NB4 (cell line): ENCODE results near the gene NIP7.

Experiments
- DNase-seq: peaks from one replicate; pipeline ENCODE4 v3.0.0; 2010; ENCODE audit warnings: low read depth
- H3K4me3 ChIP-seq: one replicate; pipeline ENCODE4 v1.5.1; 2011; ENCODE audit warnings: mild to moderate bottlenecking, low read depth, low read length, moderate library complexity
- CTCF ChIP-seq: IDR thresholded peaks from one replicate; pipeline ENCODE4 v1.5.1; 2012; ENCODE audit warnings: low read depth, low read length
- MYC ChIP-seq: IDR thresholded peaks from 2 replicates; pipeline ENCODE4 v1.6.1; 2011; ENCODE audit warnings: low read depth, low read length
- POLR2A ChIP-seq: IDR thresholded peaks from 2 replicates; pipeline ENCODE4 v1.6.1; 2011; ENCODE audit warnings: mild to moderate bottlenecking; ENCODE audit not compliant: insufficient read length; ENCODE audit errors: extremely low read depth
- TF ChIP-seq, protein P1 (sequence below): IDR thresholded peaks from 2 replicates; pipeline ENCODE4 v1.6.1; 2011; ENCODE audit warnings: low read depth, low read length

Gene NIP7

GRCh38 chr16:69320740-69321073, 18.9 kb upstream of the NIP7 start:
- TF ChIP-seq, protein P1, sequence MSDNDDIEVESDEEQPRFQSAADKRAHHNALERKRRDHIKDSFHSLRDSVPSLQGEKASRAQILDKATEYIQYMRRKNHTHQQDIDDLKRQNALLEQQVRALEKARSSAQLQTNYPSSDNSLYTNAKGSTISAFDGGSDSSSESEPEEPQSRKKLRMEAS, result no peak
- TF ChIP-seq POLR2A, result no peak
- TF ChIP-seq CTCF, result no peak
- no peak for TF ChIP-seq MYC
- H3K4me3 ChIP-seq, result no peak overlapping the region
- DNase-seq, result no peak

- no peak for DNase-seq
- TF ChIP-seq MYC, result no peak
- TF ChIP-seq CTCF, result no peak
- no peak overlapping the region for H3K4me3 ChIP-seq
Observed at GRCh38 chr16:69321080-69321479, 18.5 kb upstream of the NIP7 start.

DNA sequence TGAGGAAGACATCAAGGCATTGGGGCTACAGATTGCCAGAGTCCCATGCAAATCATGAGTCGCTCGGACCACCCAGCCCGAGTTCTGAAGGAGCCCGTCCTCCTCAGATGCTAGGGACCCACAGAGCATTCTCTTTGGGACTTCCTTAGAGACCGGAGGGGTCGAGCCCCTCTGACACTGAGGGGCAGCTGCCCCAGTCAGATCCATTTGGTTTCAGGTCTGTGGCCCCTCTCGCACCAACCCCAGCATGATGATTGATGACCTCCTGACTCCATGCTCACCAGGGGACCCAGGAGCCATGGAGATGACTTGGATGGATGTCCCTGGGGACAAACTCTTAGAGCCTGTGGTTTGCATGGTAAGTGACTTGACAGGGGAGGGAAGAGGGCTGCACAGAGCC, 17.2 kb upstream of the NIP7 start:
- H3K4me3 ChIP-seq, result no peak overlapping the region
- TF ChIP-seq MYC (no peak), CTCF (no peak), POLR2A (no peak)
- TF ChIP-seq, protein P1, result no peak
- DNase-seq, result peak; percentile 46

DNA sequence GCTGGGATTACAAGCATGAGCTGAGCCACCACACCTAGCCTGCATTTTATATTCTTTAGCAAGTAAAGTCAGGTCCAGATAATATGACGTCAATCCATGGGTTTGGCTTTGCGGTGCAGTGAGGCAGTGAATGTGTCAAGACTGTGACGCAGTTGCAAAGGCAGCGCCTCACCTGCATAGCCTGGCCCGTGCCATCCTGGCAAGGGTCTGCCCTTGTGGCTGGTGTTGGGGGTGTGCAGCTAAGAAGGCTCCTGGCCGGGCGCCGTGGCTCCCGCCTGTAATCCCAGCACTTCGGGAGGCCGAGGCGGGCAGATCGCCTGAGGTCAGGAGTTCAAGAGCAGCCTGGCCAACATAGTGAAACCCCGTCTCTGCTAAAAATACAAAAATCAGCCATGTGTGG, 16.2 kb upstream of the NIP7 start:
- DNase-seq, result no peak
- H3K4me3 ChIP-seq, result no peak overlapping the region
- TF ChIP-seq, protein P1, result no peak
- TF ChIP-seq MYC, result no peak
- TF ChIP-seq POLR2A, result no peak
- no peak for TF ChIP-seq CTCF

DNA sequence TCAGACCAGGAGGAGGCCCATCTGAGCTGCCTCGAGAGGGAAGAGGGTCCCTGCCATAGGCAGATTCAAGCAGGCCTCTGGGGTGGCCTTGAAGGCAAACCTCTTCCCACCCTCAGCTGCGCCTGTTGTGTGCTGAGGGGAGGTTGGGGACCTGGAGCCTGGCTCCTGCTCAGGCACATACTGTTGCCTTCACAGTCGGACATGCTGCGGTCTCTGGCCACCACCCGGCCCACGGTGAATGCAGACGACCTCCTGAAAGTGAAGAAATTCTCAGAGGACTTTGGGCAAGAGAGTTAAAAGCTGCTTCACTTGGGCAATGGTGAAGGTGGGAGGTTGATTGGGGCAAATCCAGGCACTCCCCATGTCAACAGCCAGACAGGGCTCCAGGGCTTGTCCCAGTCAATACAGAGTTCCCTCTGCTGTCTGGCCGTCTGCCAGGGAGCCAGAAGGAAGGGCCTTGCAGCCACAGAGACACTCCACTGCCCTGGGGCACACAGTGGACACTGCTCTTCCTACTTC, 15.5 kb upstream of the NIP7 start:
- DNase-seq, result no peak
- no peak overlapping the region for H3K4me3 ChIP-seq
- TF ChIP-seq, protein P1, result no peak
- no peak for TF ChIP-seq MYC
- no peak for TF ChIP-seq POLR2A
- TF ChIP-seq CTCF, result no peak

- peak overlapping the region; percentile 11 for H3K4me3 ChIP-seq
- no peak for DNase-seq
- TF ChIP-seq MYC (no peak), CTCF (no peak), POLR2A (no peak)
- TF ChIP-seq, protein P1, result no peak
Observed at GRCh38 chr16:69324585-69325253, 14.9 kb upstream of the NIP7 start.
